ENCODE measurements around the gene AOPEP.

DNA sequence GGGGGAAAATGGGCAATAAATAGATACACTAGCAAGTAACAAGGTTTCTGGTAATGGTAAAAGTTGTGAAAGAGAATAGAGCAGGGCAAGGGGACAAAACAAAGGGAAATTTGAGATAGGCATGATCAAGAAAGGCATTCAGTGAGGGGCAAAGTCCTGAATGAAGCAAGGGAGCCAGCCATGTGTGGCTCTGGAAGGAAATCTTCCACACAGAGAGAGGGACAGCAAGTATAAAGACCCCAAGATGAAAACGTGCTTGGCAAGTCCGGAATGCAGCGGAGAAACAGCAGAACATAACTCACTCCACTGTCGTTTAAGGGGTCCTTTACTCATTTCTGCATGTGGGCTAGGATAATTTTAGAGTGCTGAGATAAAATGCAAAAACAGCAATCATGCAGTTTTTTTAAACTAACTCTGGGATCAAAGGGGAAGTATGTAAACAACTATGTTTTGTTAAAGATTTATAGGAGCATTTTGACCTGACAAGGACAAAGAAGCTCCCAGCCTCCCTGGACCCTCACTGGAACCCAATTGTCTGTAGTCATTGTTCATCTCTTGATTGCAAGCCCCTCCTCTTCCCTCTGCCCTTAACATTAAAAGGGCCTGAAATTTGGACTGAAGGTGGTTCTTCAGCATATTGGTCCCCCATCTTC lies 22.9 kb upstream of the AOPEP start:
- TF ChIP-seq POLR2AphosphoS5 (IDR thresholded peaks at IDR 0.05; ENCODE audit: insufficient read depth, low read depth, low read length) (no peak), MYC (IDR thresholded peaks at IDR 0.05; ENCODE audit: low read depth, low read length) (no peak)
- TF ChIP-seq, protein P1, sequence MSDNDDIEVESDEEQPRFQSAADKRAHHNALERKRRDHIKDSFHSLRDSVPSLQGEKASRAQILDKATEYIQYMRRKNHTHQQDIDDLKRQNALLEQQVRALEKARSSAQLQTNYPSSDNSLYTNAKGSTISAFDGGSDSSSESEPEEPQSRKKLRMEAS (IDR thresholded peaks at IDR 0.05; ENCODE audit: insufficient read depth, insufficient read length): no peak

All from endothelial cell of umbilical vein (primary cell).